Heart right ventricle (tissue), 16 donors: ENCODE results near the gene RASAL2. TPM values are rescaled to one million over a fixed set of nuclear protein-coding genes. Genes with fewer than 3 reads are reported as not detected.

ENCODE experiments used
- ATAC-seq, 8 donors: fragments of 200-7000 bp; cut with Tn5 transposase; one replicate each; pipeline ENCODE4 v1.9.1; 2020; ENCODE audit warnings: mild to moderate bottlenecking in 8 of 8, moderate library complexity in 8 of 8, moderate number of reproducible peaks in 1 of 8
- DNase-seq, 2 donors: peaks; one replicate each; pipeline ENCODE4 v3.0.0-alpha.2; 2020
- H3K27ac ChIP-seq, 10 donors: fragments of 200-600 bp; sonication (generic) in 2 of 10; one replicate each; pipeline versions ENCODE4 v1.5.0 to v1.8.0; 2020 to 2022; ENCODE audit warnings: mild to moderate bottlenecking in 3 of 10
- H3K27me3 ChIP-seq, 7 donors: fragments of 200-600 bp; one replicate each; pipeline ENCODE4 v1.8.0; 2021 to 2022; ENCODE audit warnings: mild to moderate bottlenecking in 2 of 7
- H3K36me3 ChIP-seq, 9 donors: fragments of 200-600 bp; sonication (generic) in 1 of 9; one replicate each; pipeline versions ENCODE4 v1.5.0 to v1.8.0; 2020 to 2022; ENCODE audit warnings: mild to moderate bottlenecking in 2 of 9
- H3K4me1 ChIP-seq, 9 donors: fragments of 200-600 bp; sonication (generic) in 1 of 9; one replicate each; pipeline versions ENCODE4 v1.5.0 to v1.8.0; 2020 to 2022; ENCODE audit warnings: mild to moderate bottlenecking in 4 of 9
- H3K4me3 ChIP-seq, 10 donors: fragments of 200-600 bp; sonication (generic) in 2 of 10; one replicate each; pipeline versions ENCODE4 v1.5.0 to v1.8.0; 2020 to 2022; ENCODE audit warnings: mild to moderate bottlenecking in 7 of 10, moderate library complexity in 2 of 10
- H3K9me3 ChIP-seq, 11 donors: fragments of 200-600 bp in 10 of 11; sonication (generic) in 2 of 11; one replicate each; pipeline versions ENCODE4 v1.5.0 to v1.8.0; 2013 to 2022; ENCODE audit warnings: mild to moderate bottlenecking in 2 of 11, control low read depth in 1 of 11, moderate library complexity in 1 of 11
- CTCF ChIP-seq, 9 donors: fragments of 200-600 bp; sonication (generic) in 2 of 9; IDR thresholded peaks; one replicate each; pipeline versions ENCODE4 v1.5.0 to v1.8.0; 2021 to 2022; ENCODE audit warnings: antibody characterized with exemption in 9 of 9, mild to moderate bottlenecking in 5 of 9, moderate library complexity in 1 of 9
- WGBS, 2 donors: extraction: QIAGEN DNeasy Blood & Tissue Kit; methylation state at CpG; one replicate each; pipeline ENCODE4 v1.1.7; 2013; ENCODE audit warnings: inconsistent platforms in 1 of 2; 5-methylcytosine and 5-hydroxymethylcytosine counted together
- intact Hi-C, 10 donors: fragments of 100-400 bp; cut with DNase I; formaldehyde crosslinking; loops; one replicate each; pipeline versions ENCODE4 v1.11.1 to v1.14.2; 2022
- polyA plus RNA-seq, 2 donors: library from polyadenylated mRNA; stranded (reverse); fragments of 200-250 nt; gene quantifications; one replicate each; pipeline ENCODE4 v1.2.3, GENCODE V29; 2013
- total RNA-seq, 10 donors: library from RNA; stranded (reverse); fragmentation: NEBNext Ultra II Directional in 3 of 10; extraction: Animal tissue kit (Norgen Biotek cat#: 25700) in 3 of 10; gene quantifications; one replicate each; pipeline versions ENCODE4 v1.2.1 to v1.2.4, GENCODE V29; 2021 to 2023
- donor health status: Arrhythmogenic right ventricular cardiomyopathy.
- donor health status: ischemic (EF 13 %, LVEDD 7.1; RV severe dilation, severe dysfunction).
- donor health status: healthy with polysubstance abuse.
- donor health status: DM: no; HTN: yes; CAD: no.
- donor health status: DM: no; HTN: no; CAD: no.
- donor health status: ischemic (EF 25% LVEDD 6.9; RV normal size, moderate dysfunction).
- donor health status: ischemic (EF 25% LVEDD 5.7; RV mildly dilated, moderate dysfunction).
- donor health status: healthy.
- donor health status: DM: yes; HTN: yes; CAD: no.
- donor health status: Ischemic cardiomyopathy.
- donor health status: ischemic (EF 35%, LVEDD 5.7; RV mildly dilated, moderate dysfunction).
- donor health status: nonischemic (EF 11% LVEDD 7.7; RV severe dilation, severe dysfunction).
- donor health status: DM: yes; HTN: yes; CAD: no.
- donor health status: PGD.
- donor health status: ischemic (EF 29% LVEDD 5.4; RV normal size, mild dysfunction).
- donor health status: nonischemic (EF 23%, LVEDD 6.1; RV moderate dilation, normal function).

The RASAL2 gene
- total and polyA plus RNA-seq, 12 donors = 3.5 to 59.8 (median 36.2) TPM

GRCh38 chr1:178237121-178237520 lies 143.2 kb downstream of the RASAL2 start:
- Histone ChIP-seq H3K4me1 (peaks cover 0 to 26% (median 16%) of the 10 kb centered on the region in 9 donors), H3K9me3 (no peaks in the 10 kb centered on the region), H3K36me3 (no peaks in the 10 kb centered on the region), H3K27me3 (no peaks in the 10 kb centered on the region), H3K27ac (no peak overlapping the region), H3K4me3 (no peak overlapping the region)
- WGBS, 2 donors = 96% methylated on average over 2 of the region's 2 CpGs
- no peak for ATAC-seq
- no peak for DNase-seq
- TF ChIP-seq CTCF (IDR thresholded peaks at IDR 0.05) = no peak
- intact Hi-C loops = no loop called here

- Histone ChIP-seq H3K27ac (peak overlapping the region in 1 of 10 donors; percentile 24), H3K36me3 (no peaks in the 10 kb centered on the region), H3K4me3 (no peak overlapping the region), H3K4me1 (peaks cover 0 to 22% (median 13%) of the 10 kb centered on the region in 9 donors), H3K9me3 (no peaks in the 10 kb centered on the region), H3K27me3 (no peaks in the 10 kb centered on the region)
- TF ChIP-seq CTCF (IDR thresholded peaks at IDR 0.05) = no peak
- ATAC-seq (no peak), DNase-seq (no peak)
- 65 to 68% methylated on average over 1 of the region's 1 CpG for WGBS, 2 donors
- intact Hi-C loops = no loop called here
These were observed 145.0 kb downstream of the RASAL2 start for GRCh38 chr1:178238722-178239510.

- H3K4me3 ChIP-seq = no peak overlapping the region
- peaks cover 0 to 22% (median 13%) of the 10 kb centered on the region in 9 donors for H3K4me1 ChIP-seq
- no peaks in the 10 kb centered on the region for H3K36me3 ChIP-seq
- ATAC-seq (no peak), DNase-seq (no peak)
- no peaks in the 10 kb centered on the region for H3K27me3 ChIP-seq
- no peak for TF ChIP-seq CTCF (IDR thresholded peaks at IDR 0.05)
- intact Hi-C loops = no loop called here
- WGBS, 2 donors = 89 to 95% methylated on average over 1 of the region's 1 CpG
- H3K27ac ChIP-seq = no peak overlapping the region
- H3K9me3 ChIP-seq = peaks cover 0 to 3% (median 0%) of the 10 kb centered on the region in 11 donors
These were observed 147.2 kb downstream of the RASAL2 start for GRCh38 chr1:178241057-178241456.

- ATAC-seq (no peak), DNase-seq (no peak)
- TF ChIP-seq CTCF (IDR thresholded peaks at IDR 0.05) = peak in 2 of 9 donors; percentile 34 to 49
- no peaks in the 10 kb centered on the region for H3K36me3 ChIP-seq
- intact Hi-C loops = no loop called here
- no peaks in the 10 kb centered on the region for H3K27me3 ChIP-seq
- H3K4me3 ChIP-seq = no peak overlapping the region
- H3K9me3 ChIP-seq = peaks cover 0 to 9% (median 0%) of the 10 kb centered on the region in 11 donors
- peaks cover 0 to 22% (median 13%) of the 10 kb centered on the region in 9 donors for H3K4me1 ChIP-seq
- H3K27ac ChIP-seq = no peak overlapping the region
These were observed 147.9 kb downstream of the RASAL2 start for GRCh38 chr1:178241837-178242236.
